Skin of body (tissue), 2 donors: Measurements from ENCODE around the gene KCTD16. TPM values are rescaled to one million over a fixed set of nuclear protein-coding genes. Genes with fewer than 3 reads are reported as not detected.

Source experiments
- DNase-seq: peaks from one replicate; lab custom pipeline; 2025; lab: John Stamatoyannopoulos, UW
- total RNA-seq: library from RNA; depleted of rRNA; stranded (reverse); fragments of >200 nt; gene quantifications from one replicate; pipeline ENCODE4 v1.2.3, GENCODE V29; 2014

Gene KCTD16
- total RNA-seq, 1 donor from 2014 or later, result 0.20 TPM

- no peak for DNase-seq
Measured at GRCh38 chr5:144403817-144404420, 233.2 kb downstream of the KCTD16 start.

GRCh38 chr5:144404672-144405071 lies 234.0 kb downstream of the KCTD16 start:
- DNase-seq, result no peak

GRCh38 chr5:144405991-144406390 lies 235.3 kb downstream of the KCTD16 start:
- no peak for DNase-seq

GRCh38 chr5:144406442-144406841 lies 235.8 kb downstream of the KCTD16 start:
- DNase-seq, result no peak

GRCh38 chr5:144414202-144415029 lies 243.7 kb downstream of the KCTD16 start:
- DNase-seq, result no peak

- DNase-seq, result no peak
Measured at GRCh38 chr5:144416196-144416595, 245.5 kb downstream of the KCTD16 start.

GRCh38 chr5:144418719-144419118 lies 248.0 kb downstream of the KCTD16 start:
- DNase-seq, result no peak

- DNase-seq, result no peak
Measured at GRCh38 chr5:144421411-144421810, 250.7 kb downstream of the KCTD16 start.

- DNase-seq, result no peak
Measured at GRCh38 chr5:144422018-144422727, 251.5 kb downstream of the KCTD16 start.

GRCh38 chr5:144427866-144428265 lies 257.2 kb downstream of the KCTD16 start:
- DNase-seq, result no peak

GRCh38 chr5:144428326-144428725 lies 257.7 kb downstream of the KCTD16 start:
- no peak for DNase-seq

GRCh38 chr5:144429405-144429804 lies 258.7 kb downstream of the KCTD16 start:
- no peak for DNase-seq

- no peak for DNase-seq
Measured at GRCh38 chr5:144429905-144430304, 259.2 kb downstream of the KCTD16 start.

GRCh38 chr5:144433140-144433822 lies 262.6 kb downstream of the KCTD16 start:
- no peak for DNase-seq

- no peak for DNase-seq
Measured at GRCh38 chr5:144433893-144434292, 263.2 kb downstream of the KCTD16 start.

- DNase-seq, result no peak
Measured at GRCh38 chr5:144436007-144436406, 265.3 kb downstream of the KCTD16 start.

GRCh38 chr5:144438237-144438636 lies 267.6 kb downstream of the KCTD16 start:
- no peak for DNase-seq

GRCh38 chr5:144448457-144448856 lies 277.8 kb downstream of the KCTD16 start:
- no peak for DNase-seq

GRCh38 chr5:144451187-144451973 lies 280.7 kb downstream of the KCTD16 start:
- DNase-seq, result no peak

GRCh38 chr5:144453753-144454152 lies 283.1 kb downstream of the KCTD16 start:
- no peak for DNase-seq

- DNase-seq, result no peak
Measured at GRCh38 chr5:144457160-144457559, 286.5 kb downstream of the KCTD16 start.
